GM18520 (cell line): ENCODE data around the gene MAST4.

Experiments used
- ATAC-seq: cut with Tn5 transposase; IDR thresholded peaks from one replicate; pipeline ENCODE4 v1.9.1; 2021; ENCODE audit not compliant: unreplicated experiment

Gene MAST4

DNA sequence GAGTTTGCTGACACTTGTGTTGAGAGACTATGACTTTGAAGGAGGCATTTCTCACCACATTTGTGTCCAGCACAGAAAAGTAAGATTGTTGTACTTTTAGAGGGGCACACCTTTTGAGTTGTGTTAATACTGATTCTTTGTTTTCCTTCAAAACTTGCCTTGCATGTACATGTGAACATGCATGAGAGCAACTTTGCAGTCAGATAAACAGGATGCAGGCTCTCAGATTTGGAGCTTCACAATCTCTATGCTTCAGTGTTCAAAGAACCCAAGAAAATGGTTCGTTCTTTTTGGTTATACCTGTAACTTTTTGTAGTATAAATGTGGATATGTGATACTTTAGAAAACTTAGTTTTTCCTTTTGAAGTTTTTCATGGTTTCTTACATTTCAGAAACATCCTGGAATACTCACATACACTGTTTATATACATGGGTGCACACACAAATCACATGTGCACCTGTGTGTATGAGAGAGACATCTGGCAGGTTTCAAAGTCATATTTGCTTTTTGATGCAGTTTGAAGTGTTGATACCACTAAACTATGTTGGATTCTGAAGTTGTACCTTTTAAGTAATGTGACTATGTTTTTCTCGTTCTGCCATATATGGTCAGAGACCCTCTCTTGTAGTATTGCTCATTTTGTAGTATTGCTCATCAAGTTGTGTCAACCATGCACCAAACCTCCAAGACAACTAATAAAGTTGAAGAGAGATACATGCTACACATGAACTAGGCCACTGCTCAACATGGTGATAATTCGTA, 409.7 kb downstream of the MAST4 start:
- no peak for ATAC-seq

DNA sequence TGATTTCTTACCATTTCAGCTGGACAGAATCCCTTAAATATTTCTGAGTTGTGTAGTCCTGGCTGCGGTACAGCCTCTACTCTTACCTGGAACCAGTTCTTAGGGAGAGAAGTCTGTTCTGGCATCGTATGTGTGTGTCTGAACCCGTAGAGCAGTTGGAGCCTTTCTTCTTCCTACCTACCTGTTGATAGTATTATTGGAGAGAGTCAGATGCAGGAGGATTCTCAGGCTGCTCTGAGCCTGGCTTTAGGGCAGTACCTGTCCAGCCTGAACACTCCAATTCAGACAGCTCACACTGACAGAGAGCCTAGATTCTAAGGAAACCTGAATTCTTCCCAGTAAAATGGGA, 410.3 kb downstream of the MAST4 start:
- no peak for ATAC-seq

DNA sequence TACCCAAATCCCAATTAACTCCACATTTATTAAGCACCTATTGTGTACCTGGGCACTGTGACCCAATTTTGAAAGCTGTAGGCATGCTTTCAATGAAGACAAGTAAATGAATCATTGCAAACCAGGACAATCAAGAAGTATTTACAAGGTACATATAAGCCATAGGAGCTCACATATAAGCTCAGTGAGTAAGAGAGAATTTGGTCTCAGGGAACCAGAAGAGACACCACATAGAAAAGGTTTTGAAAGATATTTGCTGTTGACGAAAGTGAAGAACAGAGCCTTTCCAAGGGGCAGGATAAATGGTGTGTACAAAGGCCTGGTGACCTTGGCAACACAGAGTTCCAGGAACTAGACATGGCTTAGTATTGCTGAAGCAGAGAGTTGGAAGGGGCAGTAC, 412.8 kb downstream of the MAST4 start:
- ATAC-seq: no peak

DNA sequence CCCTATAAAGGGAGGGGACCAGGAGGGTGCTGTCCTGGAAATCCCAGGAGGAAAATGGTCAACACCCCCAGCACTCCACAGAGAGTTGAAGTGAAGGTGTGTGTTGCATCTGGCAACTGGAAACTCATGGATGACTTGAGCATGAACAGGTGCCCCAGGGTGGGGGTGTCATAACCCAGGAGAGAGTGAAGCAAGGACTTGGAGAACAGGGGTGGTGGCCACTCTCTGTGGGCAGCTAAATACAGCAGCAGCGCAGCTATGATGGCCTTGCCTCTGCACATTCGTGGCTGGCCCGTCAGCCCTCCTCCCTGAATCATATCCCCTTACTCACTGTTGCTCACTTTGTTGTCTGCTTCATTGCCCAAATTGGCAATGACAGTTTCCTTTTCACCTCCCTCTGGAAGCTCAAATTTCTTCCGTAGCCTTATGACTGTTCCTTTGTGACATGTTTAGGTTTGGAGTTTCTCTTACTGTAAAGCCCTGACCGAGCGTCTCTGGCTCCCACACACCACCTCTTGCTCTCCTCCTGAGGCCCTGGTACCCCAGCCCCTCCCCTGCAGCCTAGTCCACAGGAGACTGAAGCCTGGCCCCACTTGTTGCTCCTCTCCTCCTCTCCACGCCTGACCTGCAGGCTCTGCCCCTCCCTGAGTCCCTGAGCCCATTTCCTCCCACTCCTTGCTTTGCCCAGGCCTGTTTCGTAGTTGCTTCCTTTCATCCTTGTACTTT, 414.7 kb downstream of the MAST4 start:
- ATAC-seq: no peak

DNA sequence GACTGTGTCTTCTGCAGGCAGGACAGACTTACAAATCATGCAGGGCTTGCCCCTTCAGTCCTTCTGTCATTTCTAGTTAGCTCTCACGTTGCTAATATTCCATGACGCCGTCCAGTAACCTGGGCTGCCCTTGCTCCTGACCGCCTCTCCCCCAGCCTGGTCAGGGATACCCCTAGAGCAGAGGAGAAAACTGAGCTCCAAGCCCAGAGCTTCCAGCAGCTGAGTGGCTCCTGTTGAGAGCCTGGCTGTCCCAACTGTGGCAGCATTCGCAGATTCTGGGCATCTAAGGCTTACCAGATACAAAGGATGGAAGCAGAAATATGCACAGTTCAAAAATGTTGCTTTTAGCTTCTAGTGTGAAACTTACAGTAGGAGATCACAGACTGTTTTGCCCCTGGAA, 415.2 kb downstream of the MAST4 start:
- ATAC-seq: no peak

DNA sequence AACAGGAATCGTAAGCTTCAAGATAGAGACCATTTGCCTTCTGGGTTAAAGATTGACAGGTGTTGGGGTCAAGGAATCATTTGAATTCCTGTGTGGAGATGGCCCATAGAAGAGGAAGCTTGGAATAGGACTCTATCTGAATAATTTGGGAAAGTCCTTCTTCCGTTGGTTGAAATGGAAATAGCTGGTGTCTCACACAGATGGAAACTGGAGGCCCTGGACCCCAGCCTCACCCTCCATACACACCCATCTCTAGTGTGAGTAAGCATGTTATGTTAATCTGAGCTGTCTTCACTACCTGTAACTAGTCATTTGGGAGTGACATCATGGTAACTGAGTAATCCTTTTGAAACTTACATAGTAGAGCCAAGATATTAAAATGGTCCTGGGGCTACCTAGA, 416.0 kb downstream of the MAST4 start:
- no peak for ATAC-seq

DNA sequence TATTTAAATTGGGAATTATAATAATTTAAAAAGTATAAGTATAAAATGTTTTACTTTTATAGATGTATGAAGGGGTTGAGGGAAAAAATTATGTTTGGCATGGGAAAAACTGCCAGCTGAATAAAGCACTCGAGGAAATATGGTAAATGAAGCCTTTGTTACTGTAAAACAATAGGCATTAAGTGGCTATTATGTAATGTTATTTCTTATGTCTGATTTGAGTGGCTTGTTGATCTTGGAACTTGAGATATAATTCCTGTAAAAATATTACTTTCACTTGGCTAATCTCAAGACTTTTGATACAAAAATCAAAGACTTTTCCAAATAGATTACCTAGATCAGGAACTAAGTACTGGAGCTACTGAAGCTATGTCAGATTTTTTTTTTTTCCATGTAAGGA, 417.5 kb downstream of the MAST4 start:
- ATAC-seq: no peak

DNA sequence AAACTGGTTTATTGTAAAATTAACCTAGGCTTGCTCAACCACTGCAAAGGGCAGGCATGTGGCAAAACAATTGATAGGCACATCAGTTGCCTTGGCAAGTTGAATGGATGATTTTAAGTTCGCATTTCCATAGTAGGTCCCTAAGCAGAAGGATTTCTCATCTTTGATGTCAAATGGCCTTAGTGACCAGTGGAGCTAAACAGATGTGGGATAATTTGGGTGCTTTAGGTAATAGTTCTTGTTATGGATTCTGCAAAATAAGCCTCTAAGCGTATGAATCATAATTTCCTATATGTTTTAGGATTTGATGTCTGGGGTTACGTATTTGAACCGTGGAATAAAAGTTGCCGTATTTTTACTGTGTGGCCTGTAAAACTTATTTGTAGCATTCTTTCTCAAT, 418.0 kb downstream of the MAST4 start:
- ATAC-seq: no peak

DNA sequence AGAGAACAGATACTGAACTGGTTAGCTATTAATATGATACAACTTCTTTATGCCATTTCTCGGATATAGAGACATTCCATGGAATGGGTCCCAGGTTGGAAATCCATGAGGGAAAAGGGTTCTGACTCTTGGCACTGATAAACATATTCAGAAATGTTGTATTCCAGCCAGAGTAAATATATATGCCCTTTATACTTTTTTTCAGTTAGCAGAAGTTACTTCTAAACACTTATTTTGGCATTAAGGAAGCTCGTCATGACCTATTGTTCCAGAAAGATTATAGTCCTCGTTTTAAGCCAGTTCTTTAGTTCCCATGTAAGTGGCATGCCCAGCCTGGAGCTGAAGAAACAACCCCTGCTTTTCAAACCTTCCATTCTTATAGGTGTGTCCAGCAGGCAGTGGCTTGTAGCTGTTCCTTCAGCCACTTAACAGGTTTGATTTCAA, 418.8 kb downstream of the MAST4 start:
- no peak for ATAC-seq

DNA sequence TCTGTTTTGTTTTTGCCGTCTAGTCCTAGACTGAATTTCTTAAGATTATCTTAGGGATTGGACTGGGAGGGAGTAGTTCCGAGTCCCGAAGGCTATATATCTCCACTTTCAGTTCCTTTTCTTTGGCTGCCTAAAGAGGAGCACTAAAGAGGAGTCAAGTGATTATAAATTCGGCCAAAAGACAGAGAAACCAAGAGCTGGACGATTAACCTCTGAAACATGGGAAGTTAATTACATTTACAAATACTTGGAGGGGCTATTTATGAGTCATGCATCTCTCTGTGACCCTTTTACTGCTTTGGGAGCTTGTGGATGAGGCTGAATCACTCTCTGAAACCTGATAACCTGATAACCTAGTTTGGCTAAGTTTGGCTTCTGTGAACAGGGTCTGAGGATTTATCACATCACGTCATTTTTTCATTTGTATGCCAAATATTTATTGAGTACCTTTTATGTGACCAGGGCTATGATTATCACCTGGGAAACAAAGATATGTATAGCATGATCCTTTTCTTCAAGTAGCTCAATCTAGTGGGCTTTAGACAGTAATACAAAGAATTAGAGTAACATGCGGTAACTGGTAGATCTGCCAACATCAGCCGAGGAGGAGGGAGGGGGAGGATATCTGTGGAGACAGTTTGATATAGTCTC, 419.5 kb downstream of the MAST4 start:
- no peak for ATAC-seq

DNA sequence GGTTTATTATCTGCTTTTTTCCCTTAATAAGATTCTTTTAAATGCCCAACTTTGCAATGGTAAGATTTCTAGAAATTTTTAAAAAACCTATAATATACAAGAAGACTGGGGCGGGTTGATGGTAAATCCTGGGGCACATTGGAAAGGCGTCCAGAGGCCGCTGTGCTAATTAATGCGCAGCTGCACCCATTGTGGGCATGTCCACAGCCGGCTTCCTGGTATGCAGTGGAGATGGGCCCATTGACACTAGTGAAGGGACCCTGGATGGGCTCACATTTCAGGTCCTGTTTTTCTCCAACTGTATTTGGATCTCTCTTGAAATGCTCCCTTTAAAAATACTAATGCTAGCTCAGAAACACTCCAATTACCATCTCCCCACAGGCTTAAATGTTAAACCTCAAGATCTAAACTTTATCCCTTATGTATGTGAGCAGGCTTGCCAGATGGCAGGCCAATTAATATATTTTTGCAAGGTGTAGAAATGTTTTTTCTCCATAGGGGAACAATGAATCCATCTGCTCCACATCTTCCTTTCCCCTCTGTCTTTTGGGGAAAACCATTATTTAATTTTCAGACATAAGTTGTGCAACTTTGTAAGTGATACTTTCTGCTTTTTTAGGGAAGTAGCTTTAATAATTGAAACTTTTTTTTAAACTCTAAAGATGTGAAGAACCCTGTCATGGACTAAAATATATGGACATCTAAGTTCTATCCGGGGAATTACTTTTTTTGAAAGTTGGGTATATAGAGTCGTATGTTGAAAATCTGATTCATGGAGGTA, 423.1 kb downstream of the MAST4 start:
- no peak for ATAC-seq

DNA sequence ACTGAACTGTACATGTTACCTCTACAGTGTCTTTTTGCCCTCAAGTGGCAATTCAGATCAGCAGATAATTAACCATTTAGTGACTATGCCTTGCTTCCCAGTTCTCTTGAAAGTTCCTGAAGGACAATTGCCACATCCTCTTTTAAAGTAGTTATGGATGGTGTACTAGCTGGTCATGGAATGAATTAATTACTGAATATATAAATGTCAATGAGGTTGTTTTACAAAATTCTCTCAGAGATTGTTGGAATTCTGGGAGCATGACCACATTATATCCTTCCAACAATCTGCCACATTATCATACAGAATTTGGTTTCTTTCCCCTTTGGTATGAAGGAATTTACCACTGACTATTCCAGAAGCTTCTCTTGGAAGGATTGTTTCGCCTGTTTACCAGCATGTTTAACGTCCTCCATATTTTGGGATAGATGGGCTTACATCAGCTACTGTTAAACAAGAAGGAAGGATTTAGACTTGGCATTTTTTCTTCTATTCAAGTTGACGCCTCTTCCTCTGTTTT, 424.0 kb downstream of the MAST4 start:
- no peak for ATAC-seq

DNA sequence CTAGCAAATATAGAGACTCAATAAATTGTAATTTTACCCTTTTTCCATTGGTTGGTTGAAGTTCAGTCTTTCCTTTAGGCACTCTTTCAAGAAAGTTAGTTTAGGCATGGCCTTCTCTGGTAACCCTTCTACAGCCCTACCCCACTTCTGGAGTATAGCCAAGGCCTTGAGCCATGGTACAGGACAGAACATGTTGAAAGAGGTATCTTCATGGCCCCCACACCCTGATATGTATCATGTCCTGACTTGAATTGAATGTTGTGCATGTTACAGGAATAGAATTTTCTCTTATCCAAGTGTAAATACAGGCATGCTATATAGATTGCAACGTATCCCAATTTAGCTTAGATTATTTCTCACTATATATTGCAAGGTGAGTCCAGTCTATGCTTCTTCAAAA, 424.8 kb downstream of the MAST4 start:
- ATAC-seq: no peak

DNA sequence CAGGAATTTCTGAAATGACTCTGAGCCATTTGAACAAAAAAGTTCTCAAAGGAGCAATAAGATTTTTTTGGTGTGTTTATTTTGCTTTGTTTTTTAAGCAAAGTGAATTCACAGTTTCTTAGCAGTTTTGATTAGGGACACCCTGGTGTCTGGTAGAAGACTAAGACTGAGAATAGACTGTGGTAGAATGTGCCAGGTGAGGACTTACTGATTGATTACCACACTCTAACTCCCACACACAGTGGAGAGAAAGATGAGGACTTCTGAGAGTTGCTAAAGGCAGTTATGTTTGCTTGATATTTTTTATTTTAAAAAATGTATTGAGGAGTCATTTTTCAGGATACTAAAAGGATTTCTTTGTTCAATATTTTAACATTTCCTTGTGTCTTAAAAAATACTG, 425.3 kb downstream of the MAST4 start:
- no peak for ATAC-seq

DNA sequence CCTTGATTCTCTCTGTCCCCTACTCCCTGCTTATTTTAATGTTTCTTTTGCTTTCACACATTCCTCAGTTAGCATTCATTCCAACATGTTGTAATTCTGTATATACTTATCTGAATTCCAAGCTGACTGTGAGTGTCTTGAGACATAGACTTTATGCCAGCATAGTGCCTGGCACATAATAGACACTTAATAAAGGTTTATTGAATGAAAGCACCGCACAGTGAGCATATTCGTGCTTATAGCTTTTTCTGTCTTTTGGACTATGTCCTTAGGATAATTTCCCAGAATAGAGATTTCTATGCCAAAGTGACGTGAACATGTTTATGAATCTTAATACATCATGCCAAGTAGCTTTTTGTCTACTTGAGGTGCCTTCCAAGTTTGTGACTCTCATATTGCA, 425.8 kb downstream of the MAST4 start:
- ATAC-seq: no peak

DNA sequence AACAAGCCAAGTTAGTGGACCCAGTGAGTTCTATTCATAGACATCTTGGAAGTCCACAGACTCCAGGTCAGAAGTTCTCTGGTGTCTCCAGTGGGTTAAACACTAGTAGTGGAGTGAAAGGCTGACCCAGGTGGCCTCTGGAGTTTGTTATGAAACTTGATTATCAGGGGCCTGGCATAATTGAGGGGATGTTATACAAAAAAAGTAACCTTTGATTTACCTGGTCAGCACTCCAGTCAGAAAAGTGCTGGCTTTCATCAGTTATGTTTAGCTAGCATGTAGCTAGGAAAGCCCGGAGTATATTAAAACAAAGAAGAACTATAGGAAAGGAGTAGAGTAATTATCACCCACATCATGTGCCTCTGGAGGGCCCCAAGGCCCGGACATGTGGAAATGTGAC, 429.3 kb downstream of the MAST4 start:
- no peak for ATAC-seq

DNA sequence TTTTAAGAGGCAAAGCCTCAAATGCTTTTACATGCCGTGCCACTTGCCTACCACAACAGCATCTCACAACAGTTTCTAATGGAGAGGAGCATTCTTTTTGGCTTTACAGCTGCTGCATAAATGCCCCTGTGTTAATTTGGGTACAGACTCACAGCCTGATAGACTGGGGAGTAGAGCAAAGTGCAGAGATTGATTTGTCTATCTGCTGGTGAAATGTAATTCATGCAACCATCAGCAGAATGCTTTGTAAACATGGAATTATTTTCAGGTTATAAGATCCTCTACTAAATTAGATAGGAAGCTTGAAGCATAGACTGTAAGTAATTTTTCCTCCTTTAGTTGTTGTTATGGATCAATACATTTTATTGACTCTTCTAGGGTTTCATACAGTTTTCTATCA, 430.1 kb downstream of the MAST4 start:
- ATAC-seq: no peak

DNA sequence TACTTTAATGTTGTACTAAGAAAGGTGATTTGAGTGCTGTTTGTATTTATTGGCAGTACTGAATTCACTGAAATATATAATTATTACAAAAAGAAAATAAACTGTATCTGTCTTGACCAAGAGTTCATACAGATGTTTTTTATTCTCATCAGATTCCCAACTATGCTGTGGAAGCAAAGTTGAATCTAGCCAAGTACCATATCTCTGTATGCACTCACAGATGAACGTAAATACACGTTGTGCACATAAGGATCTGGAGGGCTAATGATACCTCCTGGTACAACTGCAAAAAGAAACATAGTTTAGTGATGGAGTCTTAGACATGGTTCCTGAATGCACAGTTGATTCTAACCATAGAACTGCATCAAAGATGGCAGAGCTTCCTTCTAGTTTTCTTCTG, 431.0 kb downstream of the MAST4 start:
- no peak for ATAC-seq

DNA sequence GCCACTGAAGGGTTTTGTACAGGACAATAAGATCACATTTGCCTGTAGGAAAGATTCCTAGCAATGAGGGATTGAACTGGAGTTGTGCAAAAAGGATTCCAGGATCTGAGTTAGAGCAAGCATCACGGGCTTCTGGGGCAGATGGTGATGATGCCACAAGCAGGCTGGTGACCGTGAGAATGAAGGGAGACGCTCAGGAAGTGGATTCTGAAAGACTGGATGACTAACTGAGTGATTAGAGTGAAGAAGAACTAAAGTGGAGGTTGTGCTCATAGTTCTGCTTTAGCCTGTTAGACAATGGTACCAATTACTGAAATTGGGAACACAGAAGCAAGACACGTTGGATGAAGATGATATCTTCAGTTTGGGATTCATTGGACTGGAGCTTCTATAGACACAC, 432.2 kb downstream of the MAST4 start:
- no peak for ATAC-seq

DNA sequence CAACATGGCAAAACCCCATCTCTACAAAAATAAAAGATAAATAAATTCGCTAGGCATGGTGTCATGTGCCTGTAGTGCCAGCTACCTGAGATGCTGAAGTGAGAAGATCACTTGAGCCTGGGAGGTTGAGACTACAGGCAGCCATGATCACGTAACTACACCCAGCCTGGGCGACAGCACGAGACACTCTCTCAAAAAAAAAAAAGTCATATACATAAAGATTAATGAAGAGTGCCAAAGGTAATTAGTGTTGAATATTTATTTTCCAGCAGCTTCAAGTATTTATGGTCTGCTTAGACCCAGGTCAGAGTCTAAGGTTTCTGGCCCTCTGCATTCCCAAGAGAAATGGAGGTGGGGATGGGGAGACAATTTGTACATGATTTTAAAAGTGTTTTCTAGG, 432.7 kb downstream of the MAST4 start:
- no peak for ATAC-seq

DNA sequence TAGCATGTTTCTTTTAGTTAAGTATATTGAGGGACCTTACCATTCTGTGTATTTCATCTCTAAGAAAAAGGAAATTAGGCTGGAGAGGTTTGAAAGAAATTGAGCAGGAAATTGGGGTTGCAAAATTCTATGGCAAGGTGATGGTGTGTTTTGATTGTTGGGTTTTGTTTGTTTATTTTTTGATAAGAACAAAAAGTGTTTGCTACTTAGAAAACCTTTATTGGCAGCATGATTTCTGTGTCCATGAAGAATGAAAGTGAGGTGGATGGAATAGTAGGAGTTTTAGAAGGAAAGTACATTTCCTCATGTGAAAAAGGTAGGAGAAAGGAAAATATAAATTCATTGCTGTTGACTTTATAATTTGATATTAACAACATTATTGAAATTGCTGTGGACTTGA, 433.3 kb downstream of the MAST4 start:
- no peak for ATAC-seq
